Neural progenitor cell (in vitro differentiated cells): ENCODE measurements around the gene UBIAD1. TPM values are rescaled to one million over a fixed set of nuclear protein-coding genes. Genes with fewer than 3 reads are reported as not detected.

Experiments used
- DNase-seq: peaks from one replicate; pipeline ENCODE4 v3.0.0-alpha.2; 2016; ENCODE audit warnings: low spot score
- H2AFZ ChIP-seq: fragments of 200-600 bp; sonication (generic); replicated peaks from 2 replicates; pipeline ENCODE4 v1.6.1; 2016; ENCODE audit warnings: antibody characterized with exemption
- H3F3A ChIP-seq: fragments of 200-600 bp; sonication (generic); 2 replicates; pipeline ENCODE4 v1.6.1; 2016; ENCODE audit warnings: antibody characterized with exemption, low read depth
- H3K27ac ChIP-seq: fragments of 200-600 bp; sonication (generic); 2 replicates; pipeline ENCODE4 v1.5.1; 2016; ENCODE audit warnings: mild to moderate bottlenecking
- H3K27me3 ChIP-seq: fragments of 200-600 bp; sonication (generic); 2 replicates; pipeline ENCODE4 v1.6.1; 2016; ENCODE audit warnings: mild to moderate bottlenecking, moderate library complexity
- H3K36me3 ChIP-seq: fragments of 200-600 bp; sonication (generic); 2 replicates; pipeline ENCODE4 v1.5.1; 2016
- H3K4me1 ChIP-seq: fragments of 200-600 bp; sonication (generic); 2 replicates; pipeline ENCODE4 v1.6.1; 2016; ENCODE audit warnings: mixed run types
- H3K4me2 ChIP-seq: fragments of 200-600 bp; sonication (generic); 2 replicates; pipeline ENCODE4 v1.6.1; 2016
- H3K4me3 ChIP-seq: fragments of 200-600 bp; sonication (generic); 2 replicates; pipeline ENCODE4 v1.5.1; 2016
- H3K79me2 ChIP-seq: fragments of 200-600 bp; sonication (generic); 2 replicates; pipeline ENCODE4 v1.6.1; 2016; ENCODE audit warnings: low read depth
- H3K9ac ChIP-seq: fragments of 200-600 bp; sonication (generic); 2 replicates; pipeline ENCODE4 v1.6.1; 2016
- H3K9me3 ChIP-seq: fragments of 200-600 bp; sonication (generic); 2 replicates; pipeline ENCODE4 v1.5.1; 2016; ENCODE audit warnings: low read depth
- H4K20me1 ChIP-seq: fragments of 200-600 bp; sonication (generic); 2 replicates; pipeline ENCODE4 v1.6.1; 2016; ENCODE audit warnings: low read depth
- H3K27ac Mint-ChIP-seq: 3 replicates; pipeline ENCODE4 v1.8.0; 2021; ENCODE audit warnings: mixed read lengths
- H3K27me3 Mint-ChIP-seq: 2 replicates; pipeline ENCODE4 v1.8.0; 2022; ENCODE audit warnings: low read depth, mild to moderate bottlenecking, inconsistent platforms, moderate library complexity, mixed read lengths; ENCODE audit not compliant: insufficient read depth
- H3K36me3 Mint-ChIP-seq: 3 replicates; pipeline ENCODE4 v1.8.0; 2021; ENCODE audit warnings: mixed read lengths
- H3K4me1 Mint-ChIP-seq: 3 replicates; pipeline ENCODE4 v1.8.0; 2021; ENCODE audit warnings: mixed read lengths
- H3K4me3 Mint-ChIP-seq: 3 replicates; pipeline ENCODE4 v1.8.0; 2021; ENCODE audit warnings: mild to moderate bottlenecking, moderate library complexity, mixed read lengths
- H3K9me3 Mint-ChIP-seq: 3 replicates; pipeline ENCODE4 v1.8.0; 2020; ENCODE audit warnings: mixed read lengths
- EZH2 ChIP-seq: fragments of 200-600 bp; sonication (generic); IDR thresholded peaks from 2 replicates; pipeline ENCODE4 v1.6.1; 2017; ENCODE audit warnings: antibody characterized with exemption, mild to moderate bottlenecking, moderate library complexity
- EZH2phosphoT487 ChIP-seq: fragments of 200-600 bp; sonication (generic); IDR thresholded peaks from 2 replicates; pipeline ENCODE4 v1.6.1; 2017; ENCODE audit warnings: antibody characterized with exemption
- total RNA-seq: library from RNA; depleted of rRNA; stranded (reverse); fragments of >200 nt; gene quantifications from 2 replicates; pipeline ENCODE4 v1.2.3, GENCODE V29; 2015; ENCODE audit warnings: low replicate concordance
- TF ChIP-seq, protein P1 (sequence below): fragments of 200-600 bp; sonication (generic); IDR thresholded peaks from 2 replicates; pipeline ENCODE4 v1.5.1; 2017; ENCODE audit warnings: antibody characterized with exemption, mild to moderate bottlenecking

Gene UBIAD1
- total RNA-seq, 1 donor from 2014 or later = 11.0 TPM

DNA sequence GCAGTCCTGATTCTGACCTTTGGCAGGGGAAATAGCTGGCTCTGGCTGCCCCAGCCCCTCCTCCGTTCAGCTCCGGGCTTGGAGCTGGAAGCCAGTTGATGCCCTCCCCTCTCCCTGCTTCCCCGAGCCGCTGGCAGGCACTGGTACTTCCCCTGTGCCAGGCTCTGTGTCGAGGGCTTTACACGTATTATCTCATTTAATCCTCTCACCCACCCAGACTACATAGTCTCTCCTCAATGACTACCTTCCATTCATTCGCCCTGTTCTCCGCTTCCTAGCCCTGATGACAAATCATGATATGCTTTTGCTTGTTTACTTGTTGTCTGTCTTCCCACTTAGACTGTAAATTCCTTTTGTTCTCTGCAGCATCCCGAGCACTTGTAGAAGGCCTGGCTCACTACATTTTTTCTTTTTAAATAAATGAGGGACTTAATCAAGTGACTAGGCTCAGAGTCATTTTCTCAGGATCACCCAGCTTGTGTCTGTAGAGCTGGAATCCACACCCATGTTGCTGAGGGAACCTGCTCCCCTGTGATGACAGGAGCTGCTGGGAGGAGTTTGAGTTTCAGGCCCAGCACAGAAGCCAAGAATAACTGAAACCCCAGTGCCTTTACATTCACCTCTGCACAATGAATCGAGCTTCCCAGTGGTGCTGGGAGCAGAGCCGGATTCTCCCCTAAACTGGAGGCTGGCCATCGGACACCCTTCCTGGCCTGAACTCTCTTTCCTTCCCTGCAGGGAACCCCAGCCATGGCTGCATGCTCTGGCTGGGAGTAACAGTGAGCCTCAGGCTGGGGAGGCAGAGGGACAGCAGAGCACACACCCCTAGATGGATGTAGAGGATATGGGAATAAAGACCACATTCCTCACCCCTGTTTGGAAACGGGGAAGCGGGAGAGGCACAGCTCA is 58.3 kb downstream of the UBIAD1 start:
- Histone ChIP-seq H4K20me1 (no peaks in the 10 kb centered on the region), H3K9me3 (no peaks in the 10 kb centered on the region), H3K36me3 (no peaks in the 10 kb centered on the region), H3K79me2 (no peaks in the 10 kb centered on the region), H3K4me3 (no peak overlapping the region), H2AFZ (no peak overlapping the region), H3K27ac (no peak overlapping the region), H3K27me3 (no peaks in the 10 kb centered on the region), H3K4me2 (no peak overlapping the region), H3F3A (peaks cover 4% of the 10 kb centered on the region), H3K4me1 (no peaks in the 10 kb centered on the region), H3K9ac (no peak overlapping the region)
- peaks cover 50% of the 10 kb centered on the region for H3K4me1 Mint-ChIP-seq
- H3K4me3 Mint-ChIP-seq = no peak overlapping the region
- TF ChIP-seq EZH2phosphoT487 (no peak), EZH2 (no peak)
- TF ChIP-seq, protein P1, sequence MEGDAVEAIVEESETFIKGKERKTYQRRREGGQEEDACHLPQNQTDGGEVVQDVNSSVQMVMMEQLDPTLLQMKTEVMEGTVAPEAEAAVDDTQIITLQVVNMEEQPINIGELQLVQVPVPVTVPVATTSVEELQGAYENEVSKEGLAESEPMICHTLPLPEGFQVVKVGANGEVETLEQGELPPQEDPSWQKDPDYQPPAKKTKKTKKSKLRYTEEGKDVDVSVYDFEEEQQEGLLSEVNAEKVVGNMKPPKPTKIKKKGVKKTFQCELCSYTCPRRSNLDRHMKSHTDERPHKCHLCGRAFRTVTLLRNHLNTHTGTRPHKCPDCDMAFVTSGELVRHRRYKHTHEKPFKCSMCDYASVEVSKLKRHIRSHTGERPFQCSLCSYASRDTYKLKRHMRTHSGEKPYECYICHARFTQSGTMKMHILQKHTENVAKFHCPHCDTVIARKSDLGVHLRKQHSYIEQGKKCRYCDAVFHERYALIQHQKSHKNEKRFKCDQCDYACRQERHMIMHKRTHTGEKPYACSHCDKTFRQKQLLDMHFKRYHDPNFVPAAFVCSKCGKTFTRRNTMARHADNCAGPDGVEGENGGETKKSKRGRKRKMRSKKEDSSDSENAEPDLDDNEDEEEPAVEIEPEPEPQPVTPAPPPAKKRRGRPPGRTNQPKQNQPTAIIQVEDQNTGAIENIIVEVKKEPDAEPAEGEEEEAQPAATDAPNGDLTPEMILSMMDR = no peak
- peaks cover 2% of the 10 kb centered on the region for H3K36me3 Mint-ChIP-seq
- peak overlapping the region; percentile 12 for H3K27ac Mint-ChIP-seq
- no peak for DNase-seq
- H3K27me3 Mint-ChIP-seq = peaks cover 6% of the 10 kb centered on the region
- H3K9me3 Mint-ChIP-seq = no peaks in the 10 kb centered on the region

DNA sequence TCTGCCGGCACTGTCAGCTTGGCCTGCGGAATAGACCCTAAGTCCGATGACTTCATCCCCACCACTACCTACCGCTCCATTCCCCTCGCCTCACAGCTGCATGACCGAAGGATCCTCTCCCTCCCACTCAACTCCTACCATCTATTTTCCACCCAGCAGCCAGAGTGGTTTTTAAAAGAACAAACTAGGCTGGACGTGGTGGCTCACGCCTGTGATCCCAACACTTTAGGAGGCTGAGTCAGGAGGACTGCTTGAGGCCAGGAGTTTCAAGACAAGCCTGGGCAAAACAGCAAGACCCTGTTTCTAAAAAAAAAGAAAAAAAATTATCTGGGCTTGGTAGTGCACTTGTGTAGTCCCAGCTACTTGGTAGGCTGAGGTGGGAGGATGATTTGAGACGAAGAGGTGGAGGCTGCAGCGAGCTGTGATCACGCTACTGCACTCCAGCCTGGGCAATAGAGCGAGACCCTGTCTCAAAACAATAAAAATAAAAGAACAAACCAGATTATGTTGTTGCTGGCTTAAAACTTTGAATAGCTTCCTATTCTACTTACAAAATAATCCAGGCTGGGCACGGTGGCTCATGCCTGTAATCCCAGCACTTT is 59.0 kb downstream of the UBIAD1 start:
- Histone ChIP-seq H3K9ac (no peak overlapping the region), H3K36me3 (no peaks in the 10 kb centered on the region), H3K4me2 (no peak overlapping the region), H3F3A (peaks cover 12% of the 10 kb centered on the region), H3K4me1 (no peaks in the 10 kb centered on the region), H3K4me3 (no peak overlapping the region), H3K79me2 (no peaks in the 10 kb centered on the region), H3K27me3 (no peaks in the 10 kb centered on the region), H3K27ac (no peak overlapping the region), H4K20me1 (no peaks in the 10 kb centered on the region), H2AFZ (no peak overlapping the region), H3K9me3 (no peaks in the 10 kb centered on the region)
- Mint-ChIP-seq H3K4me3 (no peak overlapping the region), H3K27ac (peak overlapping the region; percentile 12), H3K4me1 (peaks cover 48% of the 10 kb centered on the region), H3K27me3 (peaks cover 6% of the 10 kb centered on the region), H3K9me3 (no peaks in the 10 kb centered on the region), H3K36me3 (peaks cover 2% of the 10 kb centered on the region)
- TF ChIP-seq EZH2 (no peak), EZH2phosphoT487 (no peak)
- TF ChIP-seq, protein P1 = no peak
- no peak for DNase-seq

DNA sequence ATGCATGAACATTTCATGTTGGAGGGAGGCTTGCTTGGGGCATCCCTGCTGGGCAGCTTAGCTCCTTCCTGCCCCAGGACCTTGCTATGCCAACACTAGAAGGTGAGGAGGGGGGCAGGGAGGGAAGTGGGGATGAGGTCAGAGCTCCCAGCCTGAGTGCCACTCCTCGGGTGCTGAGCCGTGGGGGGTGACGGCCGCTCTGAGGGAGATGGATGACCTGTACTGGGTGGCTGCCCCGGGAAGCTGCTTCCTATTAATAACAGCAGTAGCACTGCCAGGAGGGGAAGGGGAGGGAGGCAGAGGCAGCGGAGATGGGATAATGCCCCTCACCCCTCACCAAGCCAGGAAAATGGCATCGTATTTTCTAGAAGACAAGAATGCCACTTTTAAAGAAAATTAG is 60.6 kb downstream of the UBIAD1 start:
- Histone ChIP-seq H3K4me3 (no peak overlapping the region), H2AFZ (no peak overlapping the region), H3K79me2 (no peaks in the 10 kb centered on the region), H3K9ac (no peak overlapping the region), H3F3A (peaks cover 25% of the 10 kb centered on the region), H3K4me1 (no peaks in the 10 kb centered on the region), H3K9me3 (no peaks in the 10 kb centered on the region), H3K36me3 (no peaks in the 10 kb centered on the region), H3K27me3 (no peaks in the 10 kb centered on the region), H4K20me1 (no peaks in the 10 kb centered on the region), H3K4me2 (no peak overlapping the region), H3K27ac (no peak overlapping the region)
- no peak for TF ChIP-seq EZH2
- TF ChIP-seq, protein P1 = no peak
- H3K9me3 Mint-ChIP-seq = no peaks in the 10 kb centered on the region
- H3K27me3 Mint-ChIP-seq = peaks cover 8% of the 10 kb centered on the region
- peaks cover 48% of the 10 kb centered on the region for H3K4me1 Mint-ChIP-seq
- no peak overlapping the region for H3K4me3 Mint-ChIP-seq
- peaks cover 2% of the 10 kb centered on the region for H3K36me3 Mint-ChIP-seq
- no peak overlapping the region for H3K27ac Mint-ChIP-seq
- DNase-seq = no peak
